Omental fat pad (tissue), 4 donors: ENCODE data around the gene POLE4. TPM values are rescaled to one million over a fixed set of nuclear protein-coding genes. Genes with fewer than 3 reads are reported as not detected.

ENCODE experiments used
- ATAC-seq: fragments of 150-250 bp; one replicate; pipeline ENCODE4 v1.9.1; 2016; ENCODE audit warnings: mild to moderate bottlenecking, moderate library complexity; ENCODE audit not compliant: low FRiP score
- DNase-seq: peaks from one replicate; pipeline ENCODE4 v3.0.0-alpha.2; 2019; ENCODE audit warnings: low spot score
- total RNA-seq, 4 donors: library from RNA; depleted of rRNA; stranded (reverse); fragments of >200 nt; gene quantifications; one replicate each; pipeline ENCODE4 v1.1.0, GENCODE V29; 2016
- TF ChIP-seq, protein P1 (sequence below), 3 donors: fragments of 450-650 bp; IDR thresholded peaks; one replicate each; pipeline ENCODE4 v1.5.1; 2016 to 2017; ENCODE audit warnings: antibody characterized with exemption in 3 of 3, mild to moderate bottlenecking in 3 of 3, moderate library complexity in 2 of 3

The POLE4 gene
- total RNA-seq, 4 donors from 2014 or later: 21.5 to 66.7 (median 32.1) TPM

DNA sequence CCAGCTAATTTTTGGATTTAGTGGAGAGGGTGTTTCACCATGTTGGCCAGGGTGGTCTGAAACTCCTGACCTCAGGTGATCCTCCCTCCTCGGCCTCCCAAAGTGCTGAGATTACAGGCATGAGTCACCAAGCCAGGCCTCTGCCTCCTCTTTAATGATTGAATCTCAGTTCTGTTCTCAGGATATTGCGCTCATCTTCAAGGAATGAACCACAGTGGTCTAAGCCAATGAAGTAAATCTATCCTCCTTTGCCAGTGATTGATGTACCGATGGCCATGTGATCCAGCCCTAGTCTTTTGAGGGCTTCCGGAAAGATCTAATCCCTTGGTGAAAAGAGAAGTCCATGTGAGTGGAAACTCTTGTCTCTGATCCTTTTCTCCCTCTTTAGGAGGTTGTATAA lies 48.6 kb downstream of the POLE4 start:
- ATAC-seq (no peak), DNase-seq (no peak)
- TF ChIP-seq, protein P1, sequence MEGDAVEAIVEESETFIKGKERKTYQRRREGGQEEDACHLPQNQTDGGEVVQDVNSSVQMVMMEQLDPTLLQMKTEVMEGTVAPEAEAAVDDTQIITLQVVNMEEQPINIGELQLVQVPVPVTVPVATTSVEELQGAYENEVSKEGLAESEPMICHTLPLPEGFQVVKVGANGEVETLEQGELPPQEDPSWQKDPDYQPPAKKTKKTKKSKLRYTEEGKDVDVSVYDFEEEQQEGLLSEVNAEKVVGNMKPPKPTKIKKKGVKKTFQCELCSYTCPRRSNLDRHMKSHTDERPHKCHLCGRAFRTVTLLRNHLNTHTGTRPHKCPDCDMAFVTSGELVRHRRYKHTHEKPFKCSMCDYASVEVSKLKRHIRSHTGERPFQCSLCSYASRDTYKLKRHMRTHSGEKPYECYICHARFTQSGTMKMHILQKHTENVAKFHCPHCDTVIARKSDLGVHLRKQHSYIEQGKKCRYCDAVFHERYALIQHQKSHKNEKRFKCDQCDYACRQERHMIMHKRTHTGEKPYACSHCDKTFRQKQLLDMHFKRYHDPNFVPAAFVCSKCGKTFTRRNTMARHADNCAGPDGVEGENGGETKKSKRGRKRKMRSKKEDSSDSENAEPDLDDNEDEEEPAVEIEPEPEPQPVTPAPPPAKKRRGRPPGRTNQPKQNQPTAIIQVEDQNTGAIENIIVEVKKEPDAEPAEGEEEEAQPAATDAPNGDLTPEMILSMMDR (IDR thresholded peaks at IDR 0.05): no peak

DNA sequence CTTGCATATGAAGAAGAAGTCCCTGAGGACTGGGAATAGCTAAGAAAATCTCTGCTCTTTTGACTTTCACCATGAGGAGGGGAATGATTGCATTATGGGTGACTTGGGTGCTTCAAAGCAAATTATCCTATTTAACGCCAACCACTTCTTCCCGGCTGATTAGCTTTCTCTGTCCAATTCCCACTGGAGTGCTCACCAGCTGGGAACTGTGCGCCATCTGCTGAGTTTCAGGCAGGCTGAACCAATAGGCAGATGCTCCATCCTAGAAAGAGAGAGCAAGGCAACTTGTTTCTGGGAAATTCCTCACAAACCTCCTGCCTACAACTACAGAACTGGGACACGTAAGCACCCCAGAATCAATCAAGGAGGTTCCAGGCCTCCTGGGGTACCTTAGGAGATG lies 49.4 kb downstream of the POLE4 start:
- no peak for ATAC-seq
- no peak for DNase-seq
- TF ChIP-seq, protein P1 (IDR thresholded peaks at IDR 0.05): no peak

DNA sequence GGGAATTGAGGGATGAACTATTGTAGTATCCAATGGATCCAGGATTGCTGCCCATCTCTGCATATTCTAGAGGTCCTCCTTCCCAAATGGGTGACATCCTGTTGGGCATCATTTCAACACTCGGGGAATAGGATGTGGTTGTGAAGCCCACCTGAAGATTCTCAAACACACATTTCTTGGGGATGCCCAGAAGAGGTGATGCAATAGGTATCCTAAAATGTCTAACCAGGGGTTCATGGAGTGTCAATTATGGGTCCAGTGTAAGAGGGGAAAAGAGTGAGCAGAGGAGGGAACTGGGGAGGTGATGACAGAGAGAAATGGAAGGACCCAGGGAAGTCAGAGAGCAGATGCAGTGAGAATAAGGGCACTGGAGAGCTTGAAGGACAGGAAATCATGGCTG lies 52.1 kb downstream of the POLE4 start:
- no peak for ATAC-seq
- no peak for DNase-seq

DNA sequence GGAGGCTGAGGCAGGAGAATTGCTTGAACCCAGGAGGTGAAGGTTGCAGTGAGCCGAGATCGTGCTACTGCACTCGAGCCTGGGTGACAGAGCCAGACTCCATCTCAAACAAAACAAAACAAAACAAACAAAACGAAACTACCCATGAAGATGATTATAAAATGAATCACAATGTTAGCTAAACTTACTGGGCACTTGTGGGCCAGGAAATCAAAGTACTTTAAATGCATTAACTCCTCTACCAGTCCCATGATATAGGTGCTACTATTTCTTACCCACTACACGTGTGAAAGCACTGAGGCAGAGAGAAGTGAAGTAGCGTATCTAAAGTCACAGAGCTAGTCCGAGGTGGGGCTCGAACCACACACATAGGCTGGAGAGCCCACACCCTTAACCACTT lies 53.6 kb downstream of the POLE4 start:
- TF ChIP-seq, protein P1 (IDR thresholded peaks at IDR 0.05): no peak
- ATAC-seq: no peak
- DNase-seq: no peak

More for the DNA sequence above, 52.1 kb downstream of the POLE4 start:
- TF ChIP-seq, protein P1 (IDR thresholded peaks at IDR 0.05): no peak

DNA sequence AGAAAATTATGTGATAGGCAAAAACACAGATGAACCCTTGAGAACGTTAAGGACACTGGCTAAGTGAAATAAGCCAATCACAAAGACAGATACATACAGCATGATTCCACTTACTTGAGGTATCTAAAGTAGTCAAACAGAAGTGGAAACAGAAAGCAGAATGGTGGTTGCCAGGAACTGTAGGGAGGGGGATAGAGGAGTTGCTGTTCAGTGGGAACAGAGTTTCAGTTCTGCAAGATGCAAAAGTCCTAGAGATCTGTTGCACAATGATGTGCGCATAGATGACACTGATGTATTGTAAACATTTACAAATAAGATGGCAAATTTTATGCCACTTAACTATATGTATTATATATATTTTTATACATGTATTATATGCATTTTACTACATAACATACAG lies 59.7 kb downstream of the POLE4 start:
- TF ChIP-seq, protein P1 (IDR thresholded peaks at IDR 0.05): no peak
- ATAC-seq: no peak
- DNase-seq: no peak

Other genes with a start within 250 kb of the POLE4 start
- 10 to 100 TPM; 31.3 to 79.9 (median 43.8) TPM for gene HK2, start 124.5 kb upstream of the POLE4 start, total RNA-seq
- gene TACR1, start 240.9 kb downstream of the POLE4 start, total RNA-seq: 1 to 10 TPM in 3 of 4 donors, under 1 TPM in 1; 0.37 to 6.7 (median 5.2) TPM